Transverse colon (tissue), 4 donors: ENCODE results near the gene TGFBR2.

Experiments used
- EP300 ChIP-seq: sonication (generic); formaldehyde crosslinking; IDR thresholded peaks from one replicate; pipeline ENCODE4 v1.6.1; 2017; ENCODE audit warnings: antibody characterized with exemption, low read depth
- POLR2AphosphoS5 ChIP-seq, 3 donors: sonication (generic); formaldehyde crosslinking; IDR thresholded peaks; one replicate each; pipeline ENCODE4 v1.6.1; 2016; ENCODE audit warnings: antibody characterized with exemption in 3 of 3
- TF ChIP-seq, protein P1 (sequence below), 5 experiments: fragments of 200-600 bp in 3 of 5; fragments of 450-650 bp in 2 of 5; sonication (generic) in 3 of 5; IDR thresholded peaks; 1 replicate in 2 of 5; 2 replicates in 3 of 5; pipeline ENCODE4 v1.5.1; 2016 to 2017; ENCODE audit warnings: antibody characterized with exemption in 5 of 5, inconsistent platforms in 3 of 5, mild to moderate bottlenecking in 2 of 5, moderate library complexity in 1 of 5

DNA sequence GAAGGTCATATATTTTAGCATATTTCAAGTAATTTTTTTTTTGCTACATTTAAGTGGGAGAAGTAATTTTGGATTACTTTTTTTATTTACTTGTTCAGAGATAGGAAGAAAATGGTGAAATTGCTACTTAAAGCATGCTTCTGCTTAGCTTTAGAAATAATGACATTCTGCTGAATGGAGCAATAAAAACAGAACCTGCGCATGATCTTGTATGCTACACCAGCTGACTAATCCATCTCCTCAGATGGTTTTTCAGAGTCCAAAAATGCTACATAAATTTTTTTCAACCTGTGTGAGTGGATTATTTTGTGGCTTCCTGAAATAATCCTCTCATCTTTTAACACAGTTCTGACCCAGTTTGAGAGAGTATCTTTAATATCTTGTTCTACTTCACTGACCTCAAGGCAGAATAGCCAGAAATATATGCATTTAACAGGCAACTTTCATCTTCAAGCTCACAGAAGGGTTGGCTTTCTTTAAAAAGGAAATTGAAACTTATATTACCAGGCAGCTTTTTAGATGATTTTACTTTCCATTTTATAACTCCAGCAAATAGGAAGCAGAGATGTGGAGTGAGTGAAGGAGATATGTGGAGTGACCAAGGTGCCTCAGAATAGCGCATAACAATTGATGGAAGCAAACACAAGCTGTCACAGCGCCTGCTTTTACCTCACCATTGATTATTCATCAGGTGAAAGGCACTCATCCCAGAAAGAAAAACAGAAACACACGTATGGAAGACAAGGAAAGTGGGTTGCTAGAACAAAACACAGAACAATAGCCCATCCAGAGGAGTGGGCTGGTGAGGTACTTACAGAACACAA, 136.6 kb downstream of the TGFBR2 start:
- TF ChIP-seq, protein P1, sequence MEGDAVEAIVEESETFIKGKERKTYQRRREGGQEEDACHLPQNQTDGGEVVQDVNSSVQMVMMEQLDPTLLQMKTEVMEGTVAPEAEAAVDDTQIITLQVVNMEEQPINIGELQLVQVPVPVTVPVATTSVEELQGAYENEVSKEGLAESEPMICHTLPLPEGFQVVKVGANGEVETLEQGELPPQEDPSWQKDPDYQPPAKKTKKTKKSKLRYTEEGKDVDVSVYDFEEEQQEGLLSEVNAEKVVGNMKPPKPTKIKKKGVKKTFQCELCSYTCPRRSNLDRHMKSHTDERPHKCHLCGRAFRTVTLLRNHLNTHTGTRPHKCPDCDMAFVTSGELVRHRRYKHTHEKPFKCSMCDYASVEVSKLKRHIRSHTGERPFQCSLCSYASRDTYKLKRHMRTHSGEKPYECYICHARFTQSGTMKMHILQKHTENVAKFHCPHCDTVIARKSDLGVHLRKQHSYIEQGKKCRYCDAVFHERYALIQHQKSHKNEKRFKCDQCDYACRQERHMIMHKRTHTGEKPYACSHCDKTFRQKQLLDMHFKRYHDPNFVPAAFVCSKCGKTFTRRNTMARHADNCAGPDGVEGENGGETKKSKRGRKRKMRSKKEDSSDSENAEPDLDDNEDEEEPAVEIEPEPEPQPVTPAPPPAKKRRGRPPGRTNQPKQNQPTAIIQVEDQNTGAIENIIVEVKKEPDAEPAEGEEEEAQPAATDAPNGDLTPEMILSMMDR (IDR thresholded peaks at IDR 0.05) = no peak
- no peak for TF ChIP-seq POLR2AphosphoS5 (IDR thresholded peaks at IDR 0.05)
- TF ChIP-seq EP300 = no peak
